Gastroesophageal sphincter (tissue), 3 donors: ENCODE data around the gene SIRPD.

Experiments
- CTCF ChIP-seq, 4 experiments: fragments of 200-600 bp in 2 of 4; fragments of 450-650 bp in 2 of 4; sonication (generic) in 1 of 4; IDR thresholded peaks; one replicate each; pipeline ENCODE4 v1.5.1; 2017 to 2019; ENCODE audit warnings: antibody characterized with exemption in 4 of 4, mild to moderate bottlenecking in 2 of 4, moderate library complexity in 2 of 4
- EP300 ChIP-seq: sonication (generic); formaldehyde crosslinking; IDR thresholded peaks from one replicate; pipeline ENCODE4 v1.6.1; 2017; ENCODE audit warnings: antibody characterized with exemption, mild to moderate bottlenecking
- POLR2A ChIP-seq, 2 donors: fragments of 450-650 bp; IDR thresholded peaks; one replicate each; pipeline ENCODE4 v1.6.1; 2017; ENCODE audit warnings: antibody characterized with exemption in 2 of 2, mild to moderate bottlenecking in 2 of 2, moderate library complexity in 1 of 2

- TF ChIP-seq EP300 = no peak
- TF ChIP-seq CTCF (IDR thresholded peaks at IDR 0.05) = no peak
- TF ChIP-seq POLR2A (IDR thresholded peaks at IDR 0.05) = no peak
Observed at GRCh38 chr20:1534526-1534925, 23.0 kb downstream of the SIRPD start.
